Measurements from ENCODE around the gene KCNJ18.
"Not testable (repeated sequence)": the region's sequence is repeated elsewhere in the genome, so short reads cannot be mapped to it uniquely, and the experiment has no call there.

The KCNJ18 gene

DNA sequence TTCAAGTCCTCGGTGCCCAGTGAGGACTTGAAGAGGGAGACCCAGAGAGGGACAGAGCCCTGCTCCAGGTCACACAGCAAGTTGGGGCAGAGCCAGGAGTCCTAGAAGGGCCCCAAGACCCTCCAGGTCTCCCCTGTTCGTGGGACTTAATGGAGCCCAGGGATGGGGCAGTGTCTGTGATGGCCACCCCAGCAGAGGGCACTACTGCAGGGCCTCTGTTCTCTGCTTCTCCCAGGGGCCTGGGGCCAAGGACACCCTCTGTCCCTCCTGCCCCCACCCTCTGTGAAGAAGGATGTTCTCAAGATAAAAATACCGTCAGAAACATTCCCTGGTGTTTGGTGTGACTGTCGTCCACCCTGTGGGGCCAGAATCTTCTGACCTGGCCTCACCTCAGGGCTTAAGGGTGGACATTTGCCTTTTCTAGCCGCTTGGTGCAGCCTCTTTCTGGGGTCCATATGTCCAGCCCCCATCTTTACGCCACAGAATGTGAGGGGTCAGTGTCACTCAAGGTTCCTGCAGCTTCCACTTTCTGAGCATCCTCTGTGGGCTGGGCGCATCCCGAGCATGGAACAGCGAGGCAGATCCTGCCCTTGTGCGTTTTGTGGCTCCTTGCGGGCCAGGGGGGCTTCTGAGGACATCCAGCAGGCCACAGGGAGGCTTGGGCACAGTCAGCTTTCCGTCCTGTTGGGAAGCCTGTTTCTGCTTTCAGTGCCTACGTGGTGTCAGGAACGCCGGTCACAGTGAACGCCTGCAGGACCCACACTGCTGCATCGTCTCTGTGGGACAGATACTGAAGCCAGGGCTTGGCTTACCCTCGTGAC lies at the start of gene KCNJ18:
Gene KCNJ18 (plus strand): TSS at position 641 of the 821 bp plus-strand sequence. CDS start 10,264 bp downstream, outside the sequence.
- not testable (repeated sequence) for DNase-seq (ENCODE audit: low read depth)

GRCh38 chr17:21648125-21648524 lies 44.2 kb upstream of the KCNJ18 start:
- DNase-seq (ENCODE audit: low read depth): not testable (repeated sequence)

- DNase-seq (ENCODE audit: low read depth): not testable (repeated sequence)
These were observed 42.3 kb upstream of the KCNJ18 start for GRCh38 chr17:21650043-21650442.

DNA sequence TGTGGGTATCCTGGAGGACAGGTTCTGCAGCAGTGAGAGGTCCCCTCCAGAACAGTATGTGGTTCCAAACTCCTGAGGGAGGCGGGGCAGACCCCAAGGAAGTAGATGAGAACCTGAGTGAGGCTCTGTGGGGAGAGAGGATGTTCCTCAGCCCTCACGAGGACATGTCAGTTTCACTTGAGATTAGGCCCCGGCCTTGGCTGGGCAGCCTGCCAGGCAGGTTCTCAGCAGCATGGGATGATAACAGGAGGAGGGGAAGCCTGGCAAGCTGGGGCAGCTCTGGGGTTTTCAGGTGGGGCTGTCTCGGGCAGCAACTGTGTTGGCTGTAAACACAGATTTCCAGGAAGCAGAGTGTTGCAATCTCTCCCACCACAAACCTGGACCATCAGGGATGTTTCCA lies 40.3 kb upstream of the KCNJ18 start:
- not testable (repeated sequence) for DNase-seq (ENCODE audit: low read depth)

DNA sequence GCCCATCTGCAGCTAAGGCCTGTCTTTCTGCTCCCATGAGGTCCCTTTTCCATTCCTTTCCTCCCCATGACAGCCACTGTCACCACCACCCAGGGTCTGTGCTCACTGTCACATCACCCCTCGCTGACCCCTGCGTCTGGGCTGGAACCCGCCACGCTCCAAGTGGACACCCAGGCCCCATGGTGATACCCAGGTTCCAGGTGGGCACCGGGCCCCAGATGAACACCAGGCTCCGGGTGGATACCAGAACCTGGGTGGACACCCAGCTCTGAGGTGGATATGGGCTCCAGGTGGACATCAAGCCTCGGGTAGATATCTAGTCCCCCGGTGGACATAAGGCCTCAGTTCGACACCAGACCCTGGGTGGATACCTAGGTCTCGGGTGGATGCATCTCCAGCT lies 39.1 kb upstream of the KCNJ18 start:
- DNase-seq (ENCODE audit: low read depth): not testable (repeated sequence)

DNA sequence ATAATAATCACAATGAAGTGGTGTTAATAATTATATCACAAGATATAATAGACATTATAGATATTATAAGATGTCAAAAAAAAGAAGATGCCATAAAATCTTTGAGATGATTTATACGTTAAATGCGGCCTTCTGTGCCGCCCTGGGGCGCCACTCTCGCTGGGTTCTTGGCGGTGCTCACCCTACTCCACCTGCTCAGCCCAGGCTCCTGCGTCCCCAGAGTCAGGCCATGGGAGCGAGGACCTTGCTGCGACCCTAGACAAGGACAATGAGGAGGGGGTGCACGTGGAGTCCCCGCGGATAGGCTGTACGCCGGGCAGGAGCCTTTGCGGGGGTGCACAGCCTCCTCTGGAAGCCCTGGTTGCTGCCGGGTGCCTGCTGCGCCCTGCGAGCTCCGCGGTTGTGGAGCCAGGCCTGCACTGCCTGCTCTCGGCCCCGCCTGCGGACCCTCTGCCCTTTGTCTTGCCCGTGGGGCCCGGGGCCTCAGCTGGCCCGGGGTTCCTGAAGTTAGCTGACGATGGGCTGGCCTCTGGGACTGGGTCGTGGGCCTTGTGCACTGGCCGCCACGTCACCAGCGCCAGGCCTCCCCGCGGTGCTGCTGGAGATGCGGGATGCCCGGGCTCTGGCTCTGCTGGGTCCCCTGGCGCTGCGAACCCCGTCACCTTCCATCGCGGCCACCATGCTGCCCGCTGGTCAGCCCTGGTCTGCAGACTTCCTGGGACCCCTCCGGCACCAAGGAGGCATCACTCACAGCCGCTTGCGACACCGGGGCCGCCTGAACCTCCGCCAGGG lies 35.6 kb upstream of the KCNJ18 start:
- not testable (repeated sequence) for DNase-seq (ENCODE audit: low read depth)

- DNase-seq (ENCODE audit: low read depth): not testable (repeated sequence)
These were observed 32.7 kb upstream of the KCNJ18 start for GRCh38 chr17:21659635-21660034.

GRCh38 chr17:21661455-21661854 lies 30.9 kb upstream of the KCNJ18 start:
- not testable (repeated sequence) for DNase-seq (ENCODE audit: low read depth)

- not testable (repeated sequence) for DNase-seq (ENCODE audit: low read depth)
These were observed 29.2 kb upstream of the KCNJ18 start for GRCh38 chr17:21663166-21663565.

GRCh38 chr17:21663614-21664474 lies 28.5 kb upstream of the KCNJ18 start:
- DNase-seq (ENCODE audit: low read depth): not testable (repeated sequence)

DNA sequence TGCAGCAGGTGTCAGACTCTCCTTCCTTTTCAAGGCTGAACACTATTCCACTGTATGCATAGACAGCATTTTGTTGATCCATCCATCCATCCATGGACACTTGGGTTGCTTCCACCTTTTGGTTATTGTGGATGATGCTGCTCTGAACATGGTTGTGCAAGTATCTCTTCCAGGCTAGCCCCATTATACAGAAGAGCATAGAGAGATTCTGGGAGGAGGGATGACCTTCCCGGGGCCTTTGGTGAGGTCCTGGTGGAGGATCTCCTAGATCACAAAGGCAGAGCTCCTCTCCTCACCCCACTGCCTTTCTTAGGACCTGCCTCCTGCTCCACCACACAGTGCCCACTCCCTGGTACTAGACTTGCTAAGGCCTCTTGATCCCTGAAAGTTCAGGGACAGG lies 27.2 kb upstream of the KCNJ18 start:
- not testable (repeated sequence) for DNase-seq (ENCODE audit: low read depth)

- DNase-seq (ENCODE audit: low read depth): not testable (repeated sequence)
These were observed 26.3 kb upstream of the KCNJ18 start for GRCh38 chr17:21665935-21666493.

DNA sequence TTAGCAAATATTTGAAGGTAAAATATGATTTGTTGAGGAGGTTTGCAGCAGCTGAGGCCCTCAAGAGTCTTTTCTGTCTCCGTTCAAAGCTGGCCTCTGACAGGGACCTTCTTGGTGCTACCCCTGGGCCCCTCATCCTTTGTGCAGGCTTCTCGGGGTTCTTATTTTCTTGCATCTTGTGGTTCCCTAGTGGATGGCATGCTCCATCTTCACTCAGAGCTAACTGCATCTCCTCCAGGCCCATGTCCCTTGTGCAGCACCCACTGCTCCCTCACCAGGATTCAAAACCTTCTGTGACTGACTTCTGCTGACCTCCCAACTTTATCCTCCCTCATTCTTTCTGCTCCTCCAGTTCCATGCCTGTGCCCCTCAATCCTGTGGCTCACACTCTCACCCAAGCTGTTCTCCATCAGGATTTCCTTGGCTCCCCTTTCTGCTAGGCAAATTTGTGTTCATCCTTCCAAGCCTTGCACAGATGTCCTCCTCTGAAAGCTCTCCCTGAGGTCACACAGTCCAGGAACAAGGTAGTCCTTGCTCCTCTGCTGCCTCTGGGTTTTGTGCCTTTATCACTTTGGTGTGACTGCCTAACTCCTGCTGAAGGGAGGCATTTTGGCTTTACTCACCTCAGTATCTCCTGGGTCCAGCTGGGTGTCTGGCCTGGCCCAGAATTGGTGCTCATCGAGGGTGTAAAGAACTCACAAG lies 25.5 kb upstream of the KCNJ18 start:
- not testable (repeated sequence) for DNase-seq (ENCODE audit: low read depth)

DNA sequence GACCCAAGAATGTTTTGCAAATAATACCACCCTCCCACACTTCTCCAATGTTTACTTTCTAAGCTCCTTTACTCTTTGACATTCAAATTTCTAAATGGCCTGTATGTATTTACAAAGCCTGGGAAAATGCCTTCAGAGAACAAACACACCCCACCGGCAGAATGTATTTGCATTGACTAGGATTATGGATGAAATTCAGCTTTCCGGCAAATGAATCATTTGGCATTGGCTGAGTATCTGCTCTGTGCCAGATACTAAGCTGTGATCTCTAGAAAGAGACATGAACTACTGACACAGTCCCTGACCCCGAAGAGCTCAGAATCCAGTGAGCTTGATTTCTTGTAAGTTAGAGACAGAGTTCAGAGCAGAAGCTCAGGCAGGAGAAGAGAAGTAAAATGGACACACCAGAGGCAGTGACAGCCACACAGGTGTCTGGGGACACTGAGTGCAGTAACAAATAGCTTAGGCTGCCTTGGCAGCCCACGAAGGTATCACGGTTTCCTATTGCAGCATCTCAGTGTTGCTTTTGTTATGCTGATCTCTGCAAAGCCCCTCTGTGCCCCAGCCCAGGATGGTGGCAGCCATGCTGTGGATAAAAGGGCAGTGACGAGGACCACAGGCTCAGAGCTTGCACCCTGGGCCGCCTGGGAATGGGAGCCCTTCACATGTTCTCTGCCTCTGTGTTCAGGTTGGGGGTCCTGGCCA lies 24.8 kb upstream of the KCNJ18 start:
- not testable (repeated sequence) for DNase-seq (ENCODE audit: low read depth)

- DNase-seq (ENCODE audit: low read depth): not testable (repeated sequence)
These were observed 24.2 kb upstream of the KCNJ18 start for GRCh38 chr17:21668118-21668488.

DNA sequence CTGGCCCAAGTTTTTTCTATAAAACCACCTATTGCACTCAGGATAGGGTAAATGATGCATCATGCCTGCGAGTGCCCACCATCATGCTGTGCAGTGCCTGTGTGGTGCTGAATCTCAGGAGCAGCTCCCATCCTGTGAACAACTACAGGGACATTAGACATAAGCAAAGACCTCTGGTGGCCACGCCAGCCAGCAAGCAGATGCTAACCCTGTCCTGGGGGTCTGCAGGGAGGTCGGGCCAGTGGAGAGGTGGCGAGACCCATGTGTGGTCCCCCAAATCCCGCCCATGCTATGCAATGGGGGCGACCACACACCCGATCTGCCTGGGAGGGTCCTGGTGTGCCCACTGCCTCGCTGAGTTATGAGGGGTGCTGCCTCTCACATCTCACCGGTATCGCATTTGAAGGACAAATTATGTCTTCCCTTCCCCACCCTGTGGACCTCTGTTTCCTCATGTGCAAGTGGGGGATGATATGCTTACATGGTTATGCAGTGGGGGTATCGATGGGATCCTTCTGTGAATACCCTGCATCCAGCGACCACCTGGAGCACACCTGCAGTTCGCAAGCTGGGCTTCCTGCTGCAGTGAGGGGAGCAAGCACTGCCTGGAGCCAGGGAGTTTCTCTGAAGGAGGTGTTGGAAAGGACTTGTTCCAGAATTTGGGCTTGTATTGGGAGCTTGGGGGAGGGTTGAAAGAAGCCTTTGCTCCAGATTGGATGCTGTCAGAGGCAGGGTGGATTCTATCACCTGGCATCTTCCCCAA lies 23.4 kb upstream of the KCNJ18 start:
- not testable (repeated sequence) for DNase-seq (ENCODE audit: low read depth)

- not testable (repeated sequence) for DNase-seq (ENCODE audit: low read depth)
These were observed 22.5 kb upstream of the KCNJ18 start for GRCh38 chr17:21669616-21670360.

DNA sequence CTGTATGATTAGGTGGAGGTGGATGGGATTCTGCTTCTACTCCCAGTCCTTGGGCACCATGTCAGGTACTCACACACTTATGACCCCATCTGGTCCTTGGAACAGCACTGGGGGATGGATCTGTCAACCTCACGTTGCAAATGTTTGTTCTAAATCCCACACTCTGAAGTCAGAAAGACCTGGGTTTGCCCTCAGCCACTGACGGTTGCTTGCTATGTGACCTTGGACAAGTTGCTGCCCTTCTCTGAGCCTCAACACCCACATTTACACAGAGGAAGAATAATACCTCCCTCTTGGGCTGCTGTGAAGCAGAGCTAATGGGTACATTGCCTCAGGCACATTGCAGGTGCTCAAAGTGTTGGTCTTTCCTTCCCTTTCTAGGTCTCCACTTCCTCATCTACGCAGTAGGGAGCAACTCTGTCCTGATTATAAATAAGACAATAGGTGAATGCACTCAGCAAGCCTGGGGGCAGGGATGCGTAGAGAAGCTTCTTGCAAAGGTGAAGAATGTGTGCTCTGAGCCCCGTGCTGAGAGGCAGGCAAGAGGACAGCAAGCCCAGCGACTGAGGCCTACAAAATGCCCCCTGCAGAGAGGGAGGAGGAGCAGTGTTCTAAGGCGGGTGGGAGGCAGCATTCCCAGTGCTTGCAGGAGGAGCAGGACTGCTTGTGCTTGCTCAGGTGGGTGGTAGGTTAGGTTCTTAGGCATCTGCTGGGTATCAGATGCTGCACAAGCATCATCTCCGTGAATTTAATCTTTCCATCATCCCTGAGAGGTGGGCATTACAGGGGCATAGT lies 21.8 kb upstream of the KCNJ18 start:
- not testable (repeated sequence) for DNase-seq (ENCODE audit: low read depth)
